Right lobe of liver (tissue), 4 donors: ENCODE results near the gene ARHGEF10L.

ENCODE experiments used
- CTCF ChIP-seq, 4 donors: fragments of 200-600 bp in 3 of 4; fragments of 450-650 bp in 1 of 4; IDR thresholded peaks; one replicate each; pipeline versions ENCODE4 v1.5.1 to v1.8.0; 2016 to 2022; ENCODE audit warnings: antibody characterized with exemption in 4 of 4, mild to moderate bottlenecking in 2 of 4
- POLR2A ChIP-seq: fragments of 450-650 bp; IDR thresholded peaks from one replicate; pipeline ENCODE4 v1.6.1; 2017; ENCODE audit warnings: antibody characterized with exemption, mild to moderate bottlenecking
- donor health status: DM: no; HTN: no; CAD: no.
- donor health status: DM: no; HTN: no; CAD: no.
- donor health status: DM: no; HTN: yes; CAD: no.

GRCh38 chr1:17610713-17611112 lies 71.2 kb downstream of the ARHGEF10L start:
- TF ChIP-seq CTCF (IDR thresholded peaks at IDR 0.05) (no peak), POLR2A (no peak)
